CD14-positive monocyte (primary cell): Measurements from ENCODE around the gene IL12A. TPM values are rescaled to one million over a fixed set of nuclear protein-coding genes. Genes with fewer than 3 reads are reported as not detected.

Experiments
- DNase-seq, 3 donors: peaks; one replicate each; pipeline ENCODE4 v3.0.0-alpha.2; 2011 to 2022
- H2AFZ ChIP-seq: 2 replicates; pipeline ENCODE4 v1.6.0; 2012; ENCODE audit warnings: mild to moderate bottlenecking, low read depth, low read length, inconsistent platforms; ENCODE audit not compliant: insufficient read depth, poor library complexity, severe bottlenecking
- H3K27ac ChIP-seq, 2 donors: 1 replicate in 1 of 2; 2 replicates in 1 of 2; pipeline ENCODE4 v1.5.1; 2012 to 2013; ENCODE audit warnings: low read length in 2 of 2, control low read depth in 1 of 2, inconsistent platforms in 1 of 2, low read depth in 1 of 2, mild to moderate bottlenecking in 1 of 2
- H3K27me3 ChIP-seq, 2 donors: one replicate each; pipeline versions ENCODE4 v1.6.0 to v1.6.1; 2011 to 2013; ENCODE audit warnings: low read length in 2 of 2; ENCODE audit not compliant: control insufficient read depth in 2 of 2, insufficient read depth in 2 of 2
- H3K36me3 ChIP-seq, 2 donors: replicated peaks in 1 of 2; 1 replicate in 1 of 2; 2 replicates in 1 of 2; pipeline versions ENCODE4 v1.5.1 to v1.6.1; 2012 to 2013; ENCODE audit warnings: low read length in 2 of 2, control low read depth in 1 of 2, inconsistent platforms in 1 of 2, mild to moderate bottlenecking in 1 of 2; ENCODE audit not compliant: insufficient read depth in 2 of 2, control insufficient read depth in 1 of 2
- H3K4me1 ChIP-seq, 2 donors: 1 replicate in 1 of 2; 2 replicates in 1 of 2; pipeline versions ENCODE4 v1.5.1 to v1.6.1; 2012 to 2013; ENCODE audit warnings: low read length in 2 of 2, control low read depth in 1 of 2, inconsistent platforms in 1 of 2, mild to moderate bottlenecking in 1 of 2, moderate library complexity in 1 of 2; ENCODE audit not compliant: insufficient read depth in 2 of 2, control insufficient read depth in 1 of 2
- H3K4me2 ChIP-seq: replicated peaks from 2 replicates; pipeline ENCODE3; 2012; ENCODE audit warnings: low read length, moderate library complexity, mild to moderate bottlenecking; ENCODE audit not compliant: poor library complexity, severe bottlenecking; ENCODE audit errors: extremely low read depth
- H3K4me3 ChIP-seq, 3 experiments: fragments of 200-600 bp in 1 of 3; sonication (generic) in 1 of 3; replicated peaks in 1 of 3; 1 replicate in 2 of 3; 2 replicates in 1 of 3; pipeline ENCODE4 v1.5.1; 2011 to 2013; ENCODE audit warnings: low read length in 3 of 3, mild to moderate bottlenecking in 3 of 3, control low read depth in 2 of 3, low read depth in 2 of 3, inconsistent platforms in 1 of 3, moderate library complexity in 1 of 3
- H3K79me2 ChIP-seq: 2 replicates; pipeline ENCODE4 v1.6.0; 2012; ENCODE audit warnings: mild to moderate bottlenecking, control low read depth, inconsistent platforms, low read length, moderate library complexity; ENCODE audit not compliant: insufficient read depth
- H3K9ac ChIP-seq: 2 replicates; pipeline ENCODE4 v1.6.0; 2017; ENCODE audit warnings: low read length, mild to moderate bottlenecking; ENCODE audit not compliant: insufficient read depth, poor library complexity, severe bottlenecking
- H3K9me3 ChIP-seq, 2 donors: replicated peaks in 1 of 2; 1 replicate in 1 of 2; 2 replicates in 1 of 2; pipeline versions ENCODE4 v1.5.1 to v1.6.1; 2012 to 2013; ENCODE audit warnings: low read length in 2 of 2, control low read depth in 1 of 2; ENCODE audit not compliant: control insufficient read depth in 1 of 2, insufficient read depth in 1 of 2
- H4K20me1 ChIP-seq: 2 replicates; pipeline ENCODE4 v1.6.0; 2012; ENCODE audit warnings: mild to moderate bottlenecking, low read length, control low read depth, moderate library complexity; ENCODE audit not compliant: insufficient read depth
- H3K27ac Mint-ChIP-seq, 7 donors: one replicate each; pipeline ENCODE4 v1.8.0; 2020; ENCODE audit warnings: mild to moderate bottlenecking in 7 of 7, mixed read lengths in 7 of 7, moderate library complexity in 6 of 7, inconsistent platforms in 2 of 7
- H3K27me3 Mint-ChIP-seq, 3 donors: one replicate each; pipeline ENCODE4 v1.8.0; 2021 to 2022; ENCODE audit warnings: low read depth in 3 of 3, mild to moderate bottlenecking in 3 of 3, mixed read lengths in 3 of 3, moderate library complexity in 3 of 3, inconsistent platforms in 1 of 3
- H3K36me3 Mint-ChIP-seq, 2 donors: one replicate each; pipeline ENCODE4 v1.8.0; 2020; ENCODE audit warnings: mixed read lengths in 2 of 2, inconsistent platforms in 1 of 2, mild to moderate bottlenecking in 1 of 2
- H3K4me1 Mint-ChIP-seq: one replicate; pipeline ENCODE4 v1.8.0; 2020; ENCODE audit warnings: mild to moderate bottlenecking, mixed read lengths
- H3K4me3 Mint-ChIP-seq, 2 donors: one replicate each; pipeline ENCODE4 v1.8.0; 2020; ENCODE audit warnings: mild to moderate bottlenecking in 2 of 2, mixed read lengths in 2 of 2, moderate library complexity in 1 of 2
- H3K9me3 Mint-ChIP-seq, 7 donors: one replicate each; pipeline ENCODE4 v1.8.0; 2020 to 2022; ENCODE audit warnings: mixed read lengths in 7 of 7, mild to moderate bottlenecking in 6 of 7, moderate library complexity in 6 of 7, inconsistent platforms in 2 of 7
- WGBS: methylation state at CpG from one replicate; pipeline ENCODE4 v1.1.5; 2013; ENCODE audit warnings: missing lambda C conversion rate; ENCODE audit not compliant: insufficient coverage; 5-methylcytosine and 5-hydroxymethylcytosine counted together
- intact Hi-C, 2 donors: fragments of 100-400 bp; cut with micrococcal nuclease; formaldehyde crosslinking; loops; one replicate each; pipeline versions ENCODE4 v1.15.0 to v1.15.1; 2023
- polyA plus RNA-seq, 3 donors: library from polyadenylated mRNA; depleted of rRNA in 1 of 3; unstranded in 2 of 3; stranded (reverse) in 1 of 3; fragments of 300-500 nt in 2 of 3; fragments of >200 nt in 1 of 3; fragmentation: Illumina TruSeq in 2 of 3; gene quantifications; 1 replicate in 2 of 3; 2 replicates in 1 of 3; pipeline ENCODE4 v1.2.3, GENCODE V29; 2012 to 2021
- TF ChIP-seq, protein P1 (sequence below): fragments of 200-600 bp; IDR thresholded peaks from one replicate; pipeline ENCODE4 v1.8.0; 2022; ENCODE audit warnings: antibody characterized with exemption, mild to moderate bottlenecking

IL12A gene
- polyA plus RNA-seq, 3 donors, result 0.24 to 0.67 TPM; not detected in 1

- Mint-ChIP-seq H3K4me1 (peaks cover 14% of the 10 kb centered on the region), H3K27ac (peak overlapping the region in 1 of 7 donors; percentile 51), H3K9me3 (peaks cover 0 to 4% (median 0%) of the 10 kb centered on the region in 7 donors), H3K4me3 (peak overlapping the region in 1 of 2 donors; percentile 79), H3K36me3 (no peaks in the 10 kb centered on the region), H3K27me3 (peaks cover 0 to 5% (median 0%) of the 10 kb centered on the region in 3 donors)
- TF ChIP-seq, protein P1, sequence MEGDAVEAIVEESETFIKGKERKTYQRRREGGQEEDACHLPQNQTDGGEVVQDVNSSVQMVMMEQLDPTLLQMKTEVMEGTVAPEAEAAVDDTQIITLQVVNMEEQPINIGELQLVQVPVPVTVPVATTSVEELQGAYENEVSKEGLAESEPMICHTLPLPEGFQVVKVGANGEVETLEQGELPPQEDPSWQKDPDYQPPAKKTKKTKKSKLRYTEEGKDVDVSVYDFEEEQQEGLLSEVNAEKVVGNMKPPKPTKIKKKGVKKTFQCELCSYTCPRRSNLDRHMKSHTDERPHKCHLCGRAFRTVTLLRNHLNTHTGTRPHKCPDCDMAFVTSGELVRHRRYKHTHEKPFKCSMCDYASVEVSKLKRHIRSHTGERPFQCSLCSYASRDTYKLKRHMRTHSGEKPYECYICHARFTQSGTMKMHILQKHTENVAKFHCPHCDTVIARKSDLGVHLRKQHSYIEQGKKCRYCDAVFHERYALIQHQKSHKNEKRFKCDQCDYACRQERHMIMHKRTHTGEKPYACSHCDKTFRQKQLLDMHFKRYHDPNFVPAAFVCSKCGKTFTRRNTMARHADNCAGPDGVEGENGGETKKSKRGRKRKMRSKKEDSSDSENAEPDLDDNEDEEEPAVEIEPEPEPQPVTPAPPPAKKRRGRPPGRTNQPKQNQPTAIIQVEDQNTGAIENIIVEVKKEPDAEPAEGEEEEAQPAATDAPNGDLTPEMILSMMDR, result no peak
- Histone ChIP-seq H3K36me3 (no peaks in the 10 kb centered on the region), H3K79me2 (no peaks in the 10 kb centered on the region), H3K4me1 (peaks cover 9 to 11% of the 10 kb centered on the region in 2 donors), H3K4me2 (peak overlapping the region; percentile 42), H4K20me1 (no peaks in the 10 kb centered on the region), H3K9me3 (no peaks in the 10 kb centered on the region), H3K27me3 (no peaks in the 10 kb centered on the region), H2AFZ (peak overlapping the region; percentile 57), H3K9ac (no peak overlapping the region), H3K4me3 (peak overlapping the region in 1 of 3 experiments; percentile 31), H3K27ac (no peak overlapping the region)
- peak in 2 of 3 donors; percentile 14 to 28 for DNase-seq
- 15% methylated on average over 5 of the region's 6 CpGs for WGBS
- intact Hi-C loops, result no loop called here
Measured at GRCh38 chr3:160027541-160028195, 39.0 kb downstream of the IL12A start.

- WGBS, result no CpG with 5 or more reads among the region's 1 CpG
- H3K4me1 Mint-ChIP-seq, result peaks cover 8% of the 10 kb centered on the region
- no peak overlapping the region for H2AFZ ChIP-seq
- no peaks in the 10 kb centered on the region for H3K36me3 Mint-ChIP-seq
- peaks cover 20 to 24% of the 10 kb centered on the region in 2 donors for H3K27me3 ChIP-seq
- no peak overlapping the region for H3K4me2 ChIP-seq
- H3K4me3 ChIP-seq, result no peak overlapping the region
- no peak for DNase-seq
- TF ChIP-seq, protein P1, result no peak
- H3K27ac ChIP-seq, result no peak overlapping the region
- peaks cover 0 to 2% (median 0%) of the 10 kb centered on the region in 7 donors for H3K9me3 Mint-ChIP-seq
- no peaks in the 10 kb centered on the region for H3K79me2 ChIP-seq
- no peaks in the 10 kb centered on the region for H4K20me1 ChIP-seq
- no peak overlapping the region for H3K9ac ChIP-seq
- H3K27ac Mint-ChIP-seq, result no peak overlapping the region
- H3K36me3 ChIP-seq, result no peaks in the 10 kb centered on the region
- H3K9me3 ChIP-seq, result no peaks in the 10 kb centered on the region
- H3K4me3 Mint-ChIP-seq, result no peak overlapping the region
- peaks cover 30 to 37% (median 30%) of the 10 kb centered on the region in 3 donors for H3K27me3 Mint-ChIP-seq
- intact Hi-C loops, result loop anchor here (10.0 kb wide), 1 partner anchor 179 kb away; no protein-coding TSS in a partner anchor
- H3K4me1 ChIP-seq, result peaks cover 7 to 8% of the 10 kb centered on the region in 2 donors
Measured at GRCh38 chr3:160035757-160036156, 47.1 kb downstream of the IL12A start.
